Esophagus squamous epithelium (tissue), 4 donors: ENCODE data around the gene ACTL7A.

Source experiments
- CTCF ChIP-seq, 6 experiments: fragments of 450-650 bp in 4 of 6; fragments of 200-600 bp in 2 of 6; sonication (generic) in 2 of 6; IDR thresholded peaks; one replicate each; pipeline ENCODE4 v1.5.1; 2016 to 2019; ENCODE audit warnings: antibody characterized with exemption in 6 of 6, mild to moderate bottlenecking in 4 of 6, moderate library complexity in 4 of 6
- POLR2A ChIP-seq, 4 donors: fragments of 450-650 bp; IDR thresholded peaks; one replicate each; pipeline ENCODE4 v1.6.1; 2017; ENCODE audit warnings: antibody characterized with exemption in 4 of 4, mild to moderate bottlenecking in 4 of 4, moderate library complexity in 3 of 4

- TF ChIP-seq CTCF (IDR thresholded peaks at IDR 0.05) (no peak), POLR2A (IDR thresholded peaks at IDR 0.05) (no peak)
These were observed 31.8 kb upstream of the ACTL7A start for GRCh38 chr9:108830272-108830671.
